Neural cell (in vitro differentiated cells): ENCODE data around the gene STAB1. TPM values are rescaled to one million over a fixed set of nuclear protein-coding genes. Genes with fewer than 3 reads are reported as not detected.

Source experiments
- H2AFZ ChIP-seq: fragments of 200-600, 300-800 bp; sonication (generic), shearing (Covaris generic); 2 replicates; pipeline ENCODE4 v1.6.0; 2014; ENCODE audit warnings: low read depth, mild to moderate bottlenecking, antibody characterized with exemption, low read length, moderate library complexity
- H3F3A ChIP-seq: fragments of 200-600 bp; shearing (Covaris generic); 2 replicates; pipeline ENCODE4 v1.6.1; 2016; ENCODE audit warnings: mild to moderate bottlenecking, moderate library complexity, mixed read lengths, antibody characterized with exemption, low read length; ENCODE audit not compliant: insufficient read depth, poor library complexity, severe bottlenecking
- H3K27ac ChIP-seq: fragments of 200-600, 300-800 bp; sonication (generic), shearing (Covaris generic); 2 replicates; pipeline ENCODE4 v1.5.1; 2014; ENCODE audit warnings: mild to moderate bottlenecking, low read length, moderate library complexity
- H3K27me3 ChIP-seq: fragments of 300-800, 200-600 bp; sonication (generic), shearing (Covaris generic); 2 replicates; pipeline ENCODE4 v1.6.0; 2014; ENCODE audit warnings: mild to moderate bottlenecking, low read depth, low read length, moderate library complexity; ENCODE audit not compliant: insufficient read depth
- H3K36me3 ChIP-seq: fragments of 300-800, 200-600 bp; sonication (generic), shearing (Covaris generic); 2 replicates; pipeline ENCODE4 v1.5.1; 2014; ENCODE audit warnings: mild to moderate bottlenecking, antibody characterized with exemption, low read length, moderate library complexity; ENCODE audit not compliant: insufficient read depth
- H3K4me2 ChIP-seq: fragments of 300-800, 200-600 bp; sonication (generic), shearing (Covaris generic); 2 replicates; pipeline ENCODE4 v1.6.0; 2014; ENCODE audit warnings: mild to moderate bottlenecking, low read length
- H3K4me3 ChIP-seq: fragments of 300-800, 200-600 bp; sonication (generic), shearing (Covaris generic); 2 replicates; pipeline ENCODE4 v1.5.1; 2014; ENCODE audit warnings: mild to moderate bottlenecking, low read length, moderate library complexity
- H3K79me2 ChIP-seq: fragments of 200-600 bp; shearing (Covaris generic); replicated peaks from 2 replicates; pipeline ENCODE4 v1.6.0; 2014; ENCODE audit warnings: mild to moderate bottlenecking, low read length, moderate library complexity; ENCODE audit not compliant: insufficient read depth
- H3K9ac ChIP-seq: fragments of 300-800, 200-600 bp; sonication (generic), shearing (Covaris generic); 2 replicates; pipeline ENCODE4 v1.6.1; 2016; ENCODE audit warnings: mild to moderate bottlenecking, low read length, mixed read lengths
- H3K9me2 ChIP-seq: fragments of 200-600 bp; shearing (Covaris generic); 2 replicates; pipeline ENCODE4 v1.6.1; 2016; ENCODE audit warnings: mild to moderate bottlenecking, low read length, mixed read lengths; ENCODE audit not compliant: insufficient read depth
- H3K9me3 ChIP-seq: fragments of 200-600, 300-800 bp; sonication (generic), shearing (Covaris generic); 2 replicates; pipeline ENCODE4 v1.6.1; 2016; ENCODE audit warnings: mild to moderate bottlenecking, mixed run types, low read length, moderate library complexity, mixed read lengths
- H4K20me1 ChIP-seq: fragments of 200-600 bp; shearing (Covaris generic); 2 replicates; pipeline ENCODE4 v1.6.1; 2016; ENCODE audit warnings: mild to moderate bottlenecking, mixed run types; ENCODE audit not compliant: insufficient read depth
- EP300 ChIP-seq: fragments of 450-650 bp; conservative IDR thresholded peaks from 2 replicates; pipeline ENCODE4 v1.6.1; 2014; ENCODE audit warnings: antibody characterized with exemption, mild to moderate bottlenecking, moderate library complexity; ENCODE audit not compliant: poor library complexity, severe bottlenecking
- EZH2 ChIP-seq: fragments of 200-600, 300-800 bp; shearing (Covaris generic), sonication (generic); IDR thresholded peaks from 2 replicates; pipeline ENCODE4 v1.6.1; 2014; ENCODE audit warnings: antibody characterized with exemption, low read length, borderline replicate concordance, mild to moderate bottlenecking; ENCODE audit not compliant: insufficient read depth, poor library complexity, severe bottlenecking
- MXI1 ChIP-seq: fragments of 450-650 bp; conservative IDR thresholded peaks from 2 replicates; pipeline ENCODE4 v1.6.1; 2014; ENCODE audit warnings: antibody characterized with exemption, mild to moderate bottlenecking; ENCODE audit not compliant: poor library complexity, severe bottlenecking
- POLR2AphosphoS5 ChIP-seq: IDR thresholded peaks from 2 replicates; pipeline ENCODE4 v1.6.1; 2012
- RAD21 ChIP-seq: fragments of 450-650 bp; conservative IDR thresholded peaks from 2 replicates; pipeline ENCODE4 v1.6.1; 2014; ENCODE audit warnings: antibody characterized with exemption, mild to moderate bottlenecking, moderate library complexity
- SMC3 ChIP-seq: fragments of 450-650 bp; conservative IDR thresholded peaks from 2 replicates; pipeline ENCODE4 v1.6.1; 2014; ENCODE audit warnings: antibody characterized with exemption, mild to moderate bottlenecking, moderate library complexity; ENCODE audit not compliant: poor library complexity
- TAF1 ChIP-seq: IDR thresholded peaks from 2 replicates; pipeline ENCODE4 v1.6.1; 2012; ENCODE audit warnings: low read depth
- polyA plus RNA-seq: library from polyadenylated mRNA; depleted of rRNA; stranded (reverse); fragments of >200 nt; gene quantifications from 2 replicates; pipeline ENCODE4 v1.2.3, GENCODE V29; 2014
- TF ChIP-seq, protein P1 (sequence below): IDR thresholded peaks from 2 replicates; pipeline ENCODE4 v1.6.1; 2012; ENCODE audit warnings: borderline replicate concordance
- TF ChIP-seq, protein P2 (sequence below): fragments of 450-650 bp; IDR thresholded peaks from 2 replicates; pipeline ENCODE4 v1.5.1; 2014; ENCODE audit warnings: antibody characterized with exemption, mild to moderate bottlenecking, moderate library complexity; ENCODE audit not compliant: poor library complexity, severe bottlenecking

The STAB1 gene
- polyA plus RNA-seq, 1 donor from 2014 or later, result 0.28 TPM

DNA sequence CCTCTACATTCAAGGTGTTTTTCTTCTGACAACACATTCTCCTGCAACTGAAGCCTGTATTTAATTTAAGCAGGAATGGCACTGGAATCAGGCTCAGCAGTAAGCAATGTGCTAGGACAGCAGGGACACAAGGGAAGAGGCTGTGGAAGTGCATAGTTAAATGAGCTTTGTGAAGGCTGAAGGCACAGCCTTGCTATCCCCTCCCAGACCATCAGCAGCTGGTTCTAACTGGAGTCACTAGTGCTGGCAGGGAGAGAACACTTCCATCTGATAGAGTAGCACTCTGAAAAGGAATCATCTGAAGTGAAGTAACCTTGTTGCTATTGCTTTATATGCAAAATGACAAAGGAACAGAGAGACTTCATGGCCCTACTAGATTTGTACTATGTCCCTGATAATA, 56.0 kb downstream of the STAB1 start:
- no peak for TF ChIP-seq RAD21
- TF ChIP-seq SMC3, result no peak
- no peak for TF ChIP-seq TAF1
- TF ChIP-seq EP300, result no peak
- TF ChIP-seq, protein P1, sequence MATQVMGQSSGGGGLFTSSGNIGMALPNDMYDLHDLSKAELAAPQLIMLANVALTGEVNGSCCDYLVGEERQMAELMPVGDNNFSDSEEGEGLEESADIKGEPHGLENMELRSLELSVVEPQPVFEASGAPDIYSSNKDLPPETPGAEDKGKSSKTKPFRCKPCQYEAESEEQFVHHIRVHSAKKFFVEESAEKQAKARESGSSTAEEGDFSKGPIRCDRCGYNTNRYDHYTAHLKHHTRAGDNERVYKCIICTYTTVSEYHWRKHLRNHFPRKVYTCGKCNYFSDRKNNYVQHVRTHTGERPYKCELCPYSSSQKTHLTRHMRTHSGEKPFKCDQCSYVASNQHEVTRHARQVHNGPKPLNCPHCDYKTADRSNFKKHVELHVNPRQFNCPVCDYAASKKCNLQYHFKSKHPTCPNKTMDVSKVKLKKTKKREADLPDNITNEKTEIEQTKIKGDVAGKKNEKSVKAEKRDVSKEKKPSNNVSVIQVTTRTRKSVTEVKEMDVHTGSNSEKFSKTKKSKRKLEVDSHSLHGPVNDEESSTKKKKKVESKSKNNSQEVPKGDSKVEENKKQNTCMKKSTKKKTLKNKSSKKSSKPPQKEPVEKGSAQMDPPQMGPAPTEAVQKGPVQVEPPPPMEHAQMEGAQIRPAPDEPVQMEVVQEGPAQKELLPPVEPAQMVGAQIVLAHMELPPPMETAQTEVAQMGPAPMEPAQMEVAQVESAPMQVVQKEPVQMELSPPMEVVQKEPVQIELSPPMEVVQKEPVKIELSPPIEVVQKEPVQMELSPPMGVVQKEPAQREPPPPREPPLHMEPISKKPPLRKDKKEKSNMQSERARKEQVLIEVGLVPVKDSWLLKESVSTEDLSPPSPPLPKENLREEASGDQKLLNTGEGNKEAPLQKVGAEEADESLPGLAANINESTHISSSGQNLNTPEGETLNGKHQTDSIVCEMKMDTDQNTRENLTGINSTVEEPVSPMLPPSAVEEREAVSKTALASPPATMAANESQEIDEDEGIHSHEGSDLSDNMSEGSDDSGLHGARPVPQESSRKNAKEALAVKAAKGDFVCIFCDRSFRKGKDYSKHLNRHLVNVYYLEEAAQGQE, result no peak
- no peak for TF ChIP-seq MXI1
- TF ChIP-seq POLR2AphosphoS5, result no peak
- TF ChIP-seq EZH2, result no peak
- TF ChIP-seq, protein P2, sequence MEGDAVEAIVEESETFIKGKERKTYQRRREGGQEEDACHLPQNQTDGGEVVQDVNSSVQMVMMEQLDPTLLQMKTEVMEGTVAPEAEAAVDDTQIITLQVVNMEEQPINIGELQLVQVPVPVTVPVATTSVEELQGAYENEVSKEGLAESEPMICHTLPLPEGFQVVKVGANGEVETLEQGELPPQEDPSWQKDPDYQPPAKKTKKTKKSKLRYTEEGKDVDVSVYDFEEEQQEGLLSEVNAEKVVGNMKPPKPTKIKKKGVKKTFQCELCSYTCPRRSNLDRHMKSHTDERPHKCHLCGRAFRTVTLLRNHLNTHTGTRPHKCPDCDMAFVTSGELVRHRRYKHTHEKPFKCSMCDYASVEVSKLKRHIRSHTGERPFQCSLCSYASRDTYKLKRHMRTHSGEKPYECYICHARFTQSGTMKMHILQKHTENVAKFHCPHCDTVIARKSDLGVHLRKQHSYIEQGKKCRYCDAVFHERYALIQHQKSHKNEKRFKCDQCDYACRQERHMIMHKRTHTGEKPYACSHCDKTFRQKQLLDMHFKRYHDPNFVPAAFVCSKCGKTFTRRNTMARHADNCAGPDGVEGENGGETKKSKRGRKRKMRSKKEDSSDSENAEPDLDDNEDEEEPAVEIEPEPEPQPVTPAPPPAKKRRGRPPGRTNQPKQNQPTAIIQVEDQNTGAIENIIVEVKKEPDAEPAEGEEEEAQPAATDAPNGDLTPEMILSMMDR, result no peak
- H3K9me2 ChIP-seq, result no peaks in the 10 kb centered on the region
- H3K79me2 ChIP-seq, result no peaks in the 10 kb centered on the region
- H3K27me3 ChIP-seq, result no peaks in the 10 kb centered on the region
- H3K9me3 ChIP-seq, result no peaks in the 10 kb centered on the region
- no peaks in the 10 kb centered on the region for H3F3A ChIP-seq
- H2AFZ ChIP-seq, result no peak overlapping the region
- H3K9ac ChIP-seq, result no peak overlapping the region
- H3K36me3 ChIP-seq, result no peaks in the 10 kb centered on the region
- no peaks in the 10 kb centered on the region for H4K20me1 ChIP-seq
- H3K4me2 ChIP-seq, result no peak overlapping the region
- no peak overlapping the region for H3K4me3 ChIP-seq
- no peak overlapping the region for H3K27ac ChIP-seq

DNA sequence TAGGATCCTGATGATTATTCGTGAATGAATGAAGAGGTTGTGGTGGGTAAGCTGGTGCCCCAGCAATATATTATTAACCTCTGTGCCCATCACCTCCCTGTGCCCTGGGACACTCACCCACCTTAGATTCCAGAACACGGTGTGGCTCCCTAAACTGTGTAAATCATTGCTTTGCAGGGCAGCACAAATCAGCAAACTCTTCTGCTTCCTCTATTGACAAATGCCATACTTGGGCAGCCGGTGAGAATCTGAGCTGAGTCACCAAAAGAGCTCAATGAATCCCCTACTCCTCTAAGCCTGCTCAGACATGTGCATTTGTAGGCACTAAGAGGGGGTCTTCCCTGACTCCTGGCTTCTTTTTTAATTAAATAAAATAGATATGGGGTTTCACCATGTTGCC, 57.0 kb downstream of the STAB1 start:
- Histone ChIP-seq H3K4me3 (no peak overlapping the region), H2AFZ (no peak overlapping the region), H3F3A (no peaks in the 10 kb centered on the region), H4K20me1 (no peaks in the 10 kb centered on the region), H3K27ac (no peak overlapping the region), H3K36me3 (no peaks in the 10 kb centered on the region), H3K9me2 (no peaks in the 10 kb centered on the region), H3K79me2 (no peaks in the 10 kb centered on the region), H3K27me3 (no peaks in the 10 kb centered on the region), H3K4me2 (no peak overlapping the region), H3K9me3 (no peaks in the 10 kb centered on the region), H3K9ac (no peak overlapping the region)
- TF ChIP-seq MXI1, result no peak
- TF ChIP-seq POLR2AphosphoS5, result no peak
- no peak for TF ChIP-seq RAD21
- TF ChIP-seq, protein P2, result no peak
- TF ChIP-seq EZH2, result no peak
- TF ChIP-seq EP300, result no peak
- TF ChIP-seq SMC3, result no peak
- TF ChIP-seq, protein P1, result no peak
- TF ChIP-seq TAF1, result no peak
